HG03039 (cell line): ENCODE results near the gene TIMM10B.
"Not testable (repeated sequence)": the region's sequence is repeated elsewhere in the genome, so short reads cannot be mapped to it uniquely, and the experiment has no call there.

Source experiments
- ATAC-seq: cut with Tn5 transposase; IDR thresholded peaks from one replicate; pipeline ENCODE4 v1.9.1; 2021; ENCODE audit warnings: mild to moderate bottlenecking, moderate library complexity; ENCODE audit not compliant: unreplicated experiment

The TIMM10B gene

DNA sequence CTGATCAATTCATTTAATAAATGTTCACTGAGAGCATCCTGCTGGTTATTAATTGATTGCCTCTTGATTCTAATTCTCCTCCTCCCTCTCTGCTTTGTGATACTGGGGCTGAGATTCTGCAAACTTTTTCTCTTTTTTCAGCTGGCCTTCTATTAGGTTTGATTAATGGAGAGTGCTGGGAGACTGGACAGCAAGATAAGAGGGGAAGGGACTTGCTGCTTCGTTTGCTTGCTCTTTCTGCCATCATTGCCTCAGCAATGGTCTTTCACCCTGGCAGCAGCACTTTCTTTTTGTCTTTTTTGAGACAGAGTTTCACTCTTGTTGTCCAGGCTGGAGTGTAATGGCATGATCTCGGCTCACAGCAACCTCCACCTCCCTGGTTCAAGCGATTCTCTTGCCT is 22.9 kb downstream of the TIMM10B start:
- ATAC-seq = no peak

DNA sequence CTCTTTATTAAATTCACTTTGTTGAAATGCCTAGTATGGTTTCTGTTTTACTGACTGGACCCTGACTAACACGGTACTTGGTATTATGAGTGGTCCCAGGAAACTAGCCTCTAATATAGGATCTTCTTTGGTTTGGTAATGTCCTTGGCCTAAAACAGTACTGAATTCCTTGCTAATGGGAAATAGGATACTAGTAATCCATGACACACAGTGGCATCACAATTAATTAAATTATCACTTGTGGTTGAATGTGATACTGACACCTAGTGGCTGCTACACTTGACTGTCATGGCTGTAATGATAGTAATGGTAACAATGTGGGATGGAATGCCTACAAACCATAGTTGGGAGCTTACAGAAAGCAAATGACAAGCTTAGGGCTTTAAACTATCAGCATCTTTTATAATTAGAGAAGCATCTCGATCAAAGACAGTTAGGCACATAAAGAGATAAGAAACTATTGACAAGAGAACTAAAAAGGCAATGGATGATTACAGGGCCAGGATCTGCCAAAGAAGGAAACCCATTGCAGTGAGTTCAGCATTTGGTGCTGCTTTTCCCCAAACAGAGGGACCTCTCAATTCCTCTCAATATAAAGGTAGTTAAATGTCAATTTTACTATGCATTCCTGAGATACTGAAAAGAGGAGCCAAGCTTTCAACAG is 24.4 kb downstream of the TIMM10B start:
- no peak for ATAC-seq

GRCh38 chr11:6516865-6517264 is 35.6 kb downstream of the TIMM10B start:
- ATAC-seq = no peak

GRCh38 chr11:6520265-6520664 is 39.0 kb downstream of the TIMM10B start:
- no peak for ATAC-seq

DNA sequence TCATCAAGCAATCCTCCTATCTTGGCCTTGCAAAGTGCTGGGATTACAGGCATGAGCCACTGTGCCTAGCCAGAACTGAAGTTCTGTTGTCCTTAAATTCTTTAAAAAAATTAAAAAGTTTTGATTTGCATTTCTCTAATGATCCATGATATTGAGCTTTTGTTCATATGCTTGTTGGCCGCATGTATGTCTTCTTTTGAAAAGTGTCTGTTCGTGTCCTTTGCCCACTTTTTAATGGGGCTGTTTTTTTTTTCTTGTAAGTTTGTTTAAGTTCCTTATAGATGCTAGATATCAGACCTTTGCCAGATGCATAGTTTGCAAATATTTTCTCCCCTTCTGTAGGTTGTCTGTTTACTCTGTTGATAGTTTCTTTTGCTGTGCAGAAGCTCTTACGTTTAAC is 40.6 kb downstream of the TIMM10B start:
- ATAC-seq = not testable (repeated sequence)

- ATAC-seq = no peak
Observed at GRCh38 chr11:6523253-6523652, 42.0 kb downstream of the TIMM10B start.

- ATAC-seq = no peak
Observed at GRCh38 chr11:6526411-6527135, 45.3 kb downstream of the TIMM10B start.

- ATAC-seq = no peak
Observed at GRCh38 chr11:6529266-6529665, 48.0 kb downstream of the TIMM10B start.

- no peak for ATAC-seq
Observed at GRCh38 chr11:6530848-6531247, 49.5 kb downstream of the TIMM10B start.

GRCh38 chr11:6531267-6531752 is 50.0 kb downstream of the TIMM10B start:
- ATAC-seq = no peak
